SJSA1 (cell line): ENCODE measurements around the gene CCDC71L. TPM values are rescaled to one million over a fixed set of nuclear protein-coding genes. Genes with fewer than 3 reads are reported as not detected.
"Not testable (repeated sequence)": the region's sequence is repeated elsewhere in the genome, so short reads cannot be mapped to it uniquely, and the experiment has no call there.

Experiments
- DNase-seq, 2 experiments: peaks; one replicate each; pipeline ENCODE4 v3.0.0-alpha.2; 2015 to 2020; ENCODE audit warnings: low spot score in 2 of 2, low read depth in 1 of 2
- H3K27ac ChIP-seq: fragments of 250-450 bp; sonication (Bioruptor Pico); 2 replicates; pipeline ENCODE4 v1.5.1; 2020; ENCODE audit warnings: mild to moderate bottlenecking, moderate library complexity
- H3K27me3 ChIP-seq: fragments of 250-450 bp; sonication (Bioruptor Pico); replicated peaks from 2 replicates; pipeline ENCODE4 v1.5.1; 2020; ENCODE audit warnings: mild to moderate bottlenecking, moderate library complexity
- H3K36me3 ChIP-seq: fragments of 250-450 bp; sonication (Bioruptor Pico); 2 replicates; pipeline ENCODE4 v1.5.1; 2020; ENCODE audit warnings: mild to moderate bottlenecking
- H3K4me1 ChIP-seq: fragments of 250-450 bp; sonication (Bioruptor Pico); replicated peaks from 2 replicates; pipeline ENCODE4 v1.6.1; 2021; ENCODE audit warnings: mild to moderate bottlenecking
- H3K4me3 ChIP-seq: fragments of 250-450 bp; sonication (Bioruptor Pico); 2 replicates; pipeline ENCODE4 v1.5.1; 2020; ENCODE audit warnings: mild to moderate bottlenecking
- H3K9me3 ChIP-seq: fragments of 250-450 bp; sonication (Bioruptor Pico); replicated peaks from 2 replicates; pipeline ENCODE4 v1.5.1; 2020; ENCODE audit warnings: mild to moderate bottlenecking
- total RNA-seq: library from RNA; depleted of rRNA; stranded (reverse); fragments of >200 nt; shearing (Covaris generic); gene quantifications from 2 replicates; pipeline ENCODE4 v1.2.3, GENCODE V29; 2014

Gene CCDC71L
- total RNA-seq, 1 experiment from 2014 or later, result 38.7 TPM

- DNase-seq, H3K4me1 ChIP-seq, H3K9me3 ChIP-seq, H3K27me3 ChIP-seq, H3K4me3 ChIP-seq, H3K27ac ChIP-seq, H3K36me3 ChIP-seq: not testable (repeated sequence)
These were observed 11.0 kb upstream of the CCDC71L start for GRCh38 chr7:106671930-106672329.

- DNase-seq, result no peak
- Histone ChIP-seq H3K4me3 (no peak overlapping the region), H3K27me3 (no peaks in the 10 kb centered on the region), H3K9me3 (no peaks in the 10 kb centered on the region), H3K4me1 (no peaks in the 10 kb centered on the region), H3K27ac (no peak overlapping the region), H3K36me3 (no peaks in the 10 kb centered on the region)
These were observed 10.2 kb upstream of the CCDC71L start for GRCh38 chr7:106671160-106671559.

DNA sequence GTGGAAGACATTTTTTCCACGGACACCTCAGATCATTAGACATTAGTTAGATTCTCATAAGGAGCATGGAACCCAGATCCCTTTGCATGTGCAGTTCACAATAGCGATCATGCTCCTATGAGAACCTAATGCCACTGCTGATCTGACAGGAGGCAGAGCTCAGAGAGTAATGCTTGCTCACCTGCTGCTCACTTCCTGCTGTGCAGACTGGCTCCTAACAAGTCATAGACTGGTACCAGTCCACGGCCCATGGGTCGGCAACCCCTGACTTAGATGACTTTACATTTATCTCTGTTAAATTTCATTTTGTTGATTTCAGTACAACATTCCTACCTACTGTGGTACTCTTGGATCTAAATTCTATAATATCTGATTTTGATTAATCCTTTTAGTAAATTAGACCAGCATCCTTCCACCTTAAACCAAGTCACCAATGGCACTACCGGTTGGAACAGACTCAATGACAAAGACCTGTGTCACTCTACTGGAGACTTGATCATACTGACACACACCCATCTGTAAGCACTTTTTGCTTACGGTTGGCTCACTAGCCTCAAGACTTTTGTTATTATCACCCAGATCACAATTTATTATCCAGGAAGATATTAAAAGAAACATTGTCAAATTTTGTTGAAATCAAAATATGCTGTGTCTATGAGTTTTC is 8.0 kb upstream of the CCDC71L start:
- Histone ChIP-seq H3K4me1 (no peaks in the 10 kb centered on the region), H3K27me3 (no peaks in the 10 kb centered on the region), H3K36me3 (no peaks in the 10 kb centered on the region), H3K4me3 (no peak overlapping the region), H3K27ac (no peak overlapping the region), H3K9me3 (no peaks in the 10 kb centered on the region)
- no peak for DNase-seq

DNA sequence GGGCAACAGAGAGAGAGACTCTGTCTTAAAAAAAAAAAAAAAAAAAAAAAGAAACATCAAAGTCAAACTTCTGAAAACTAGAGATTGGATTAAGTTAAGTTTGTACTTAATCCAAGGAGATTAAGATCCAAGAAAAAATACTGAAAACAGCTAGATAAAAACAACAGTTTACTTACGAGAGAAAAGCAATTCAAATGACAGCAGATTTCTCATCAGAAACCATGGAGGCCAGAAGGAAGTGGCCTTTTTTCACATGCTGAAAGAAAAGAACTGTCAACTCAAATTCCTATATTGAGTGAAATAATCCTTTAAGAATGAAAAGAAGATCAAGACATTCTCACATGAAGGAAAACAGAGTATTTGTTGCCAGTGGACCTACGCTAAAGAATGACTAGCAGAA is 5.4 kb upstream of the CCDC71L start:
- no peaks in the 10 kb centered on the region for H3K9me3 ChIP-seq
- H3K4me1 ChIP-seq, result no peaks in the 10 kb centered on the region
- H3K4me3 ChIP-seq, result no peak overlapping the region
- no peaks in the 10 kb centered on the region for H3K36me3 ChIP-seq
- no peak for DNase-seq
- no peaks in the 10 kb centered on the region for H3K27me3 ChIP-seq
- no peak overlapping the region for H3K27ac ChIP-seq

DNA sequence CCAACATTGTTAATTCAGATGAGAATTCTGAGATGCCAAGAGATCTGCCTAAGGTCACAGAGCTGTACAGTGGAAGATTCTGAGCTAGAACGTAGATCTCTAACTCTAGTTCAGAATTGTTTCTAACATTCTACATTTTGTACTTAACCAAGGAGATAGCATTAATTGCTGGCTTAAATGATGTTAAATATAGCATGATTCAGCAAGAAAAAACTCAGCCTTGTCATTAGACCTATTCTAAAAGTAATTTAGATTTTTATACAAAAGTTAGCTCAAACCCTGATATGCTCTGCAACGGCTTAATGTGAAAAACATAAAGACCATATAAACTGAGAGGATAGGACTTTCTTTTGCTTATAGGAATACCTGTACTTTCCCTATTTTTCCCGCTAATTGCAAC is 3.4 kb upstream of the CCDC71L start:
- peaks cover 13% of the 10 kb centered on the region for H3K36me3 ChIP-seq
- no peak overlapping the region for H3K4me3 ChIP-seq
- DNase-seq, result no peak
- no peaks in the 10 kb centered on the region for H3K4me1 ChIP-seq
- no peaks in the 10 kb centered on the region for H3K9me3 ChIP-seq
- H3K27ac ChIP-seq, result no peak overlapping the region
- no peaks in the 10 kb centered on the region for H3K27me3 ChIP-seq

- Histone ChIP-seq H3K4me1 (peaks cover 22% of the 10 kb centered on the region), H3K9me3 (no peaks in the 10 kb centered on the region), H3K27ac (peak overlapping the region; percentile 86), H3K36me3 (peaks cover 23% of the 10 kb centered on the region), H3K27me3 (no peaks in the 10 kb centered on the region), H3K4me3 (peak overlapping the region; percentile 81)
- DNase-seq, result peak; percentile 83 to 90
These were observed 746 bp downstream of the CCDC71L start for GRCh38 chr7:106659963-106660861.

DNA sequence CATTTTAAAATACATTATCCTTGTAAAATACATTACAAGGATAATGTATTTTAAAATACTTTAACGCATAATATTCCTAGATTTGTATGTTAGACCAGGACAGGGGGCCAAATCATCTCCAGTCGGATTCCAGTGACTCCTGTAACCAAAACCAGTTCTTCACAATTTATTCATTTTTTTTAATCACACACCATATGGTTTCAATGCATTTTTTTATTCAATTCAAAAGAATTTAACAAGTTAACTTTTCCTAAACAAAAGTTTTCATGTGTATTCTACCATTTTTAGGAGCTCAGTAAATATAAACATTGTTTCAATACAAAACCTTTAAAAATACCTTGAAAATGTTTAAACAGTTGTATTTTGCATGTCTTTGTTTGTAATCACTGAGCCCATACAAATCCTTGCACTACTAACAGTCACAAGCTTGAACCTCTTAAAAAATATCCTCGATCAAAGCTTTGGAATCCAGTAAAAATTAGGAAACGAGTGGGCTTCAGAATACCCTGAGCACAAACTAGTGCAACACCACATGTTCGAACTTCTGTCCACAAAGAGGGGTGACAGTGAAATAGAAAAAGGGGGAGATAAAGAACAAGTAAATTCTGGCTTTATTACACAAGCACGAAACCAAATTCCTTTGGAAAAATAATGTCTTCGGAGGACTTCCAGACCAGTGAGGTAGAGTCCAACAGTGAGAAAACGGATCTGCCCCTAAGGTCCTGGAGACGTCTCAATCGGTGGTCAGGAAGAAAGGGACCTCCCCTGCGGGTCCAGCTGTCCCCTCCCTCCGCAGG is 1.6 kb downstream of the CCDC71L start:
- no peaks in the 10 kb centered on the region for H3K27me3 ChIP-seq
- peaks cover 22% of the 10 kb centered on the region for H3K4me1 ChIP-seq
- H3K4me3 ChIP-seq, result peak overlapping the region; percentile 81
- DNase-seq, result no peak
- H3K27ac ChIP-seq, result peak overlapping the region; percentile 86
- no peaks in the 10 kb centered on the region for H3K9me3 ChIP-seq
- peaks cover 23% of the 10 kb centered on the region for H3K36me3 ChIP-seq

DNA sequence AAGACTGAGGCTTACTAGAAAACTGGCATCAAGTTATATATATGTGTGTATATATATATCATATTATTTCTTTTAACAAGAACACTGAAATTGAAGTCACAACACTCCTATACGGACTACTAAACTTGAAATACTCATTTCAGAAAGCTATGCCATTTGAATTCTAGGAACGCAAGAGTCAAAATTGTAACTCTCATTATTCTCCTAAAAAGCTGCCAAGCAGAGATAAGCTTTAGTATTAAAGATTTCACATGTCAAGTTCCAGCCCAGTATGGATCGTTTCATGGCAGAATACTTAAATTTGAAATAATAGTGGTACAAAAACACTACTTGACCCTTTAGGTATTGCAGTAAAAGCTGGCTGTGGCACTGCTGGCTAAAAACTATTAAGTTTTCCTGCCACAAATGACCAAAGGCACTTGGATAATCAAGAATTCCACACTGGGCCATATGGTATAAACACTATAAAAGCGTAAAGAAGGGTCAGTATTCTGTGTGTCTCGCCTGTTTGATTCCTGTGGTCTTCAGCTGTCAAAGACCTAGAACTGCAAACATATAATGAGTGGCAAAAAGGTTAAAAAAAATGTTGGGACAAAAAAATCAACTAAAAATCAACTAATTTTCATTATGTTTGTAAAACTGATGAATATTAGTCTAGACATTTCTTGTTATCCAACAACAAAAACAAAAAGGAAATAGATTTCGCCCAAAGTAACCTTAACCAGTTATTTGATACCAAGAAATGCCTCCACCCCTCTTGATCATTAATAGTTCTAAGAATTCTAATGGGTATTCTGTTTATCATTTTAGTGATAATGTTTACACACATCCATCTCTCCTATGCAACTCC is 2.4 kb downstream of the CCDC71L start:
- no peaks in the 10 kb centered on the region for H3K9me3 ChIP-seq
- H3K27ac ChIP-seq, result peak overlapping the region; percentile 86
- peaks cover 23% of the 10 kb centered on the region for H3K36me3 ChIP-seq
- no peak for DNase-seq
- peaks cover 22% of the 10 kb centered on the region for H3K4me1 ChIP-seq
- H3K4me3 ChIP-seq, result peak overlapping the region; percentile 81
- H3K27me3 ChIP-seq, result no peaks in the 10 kb centered on the region

DNA sequence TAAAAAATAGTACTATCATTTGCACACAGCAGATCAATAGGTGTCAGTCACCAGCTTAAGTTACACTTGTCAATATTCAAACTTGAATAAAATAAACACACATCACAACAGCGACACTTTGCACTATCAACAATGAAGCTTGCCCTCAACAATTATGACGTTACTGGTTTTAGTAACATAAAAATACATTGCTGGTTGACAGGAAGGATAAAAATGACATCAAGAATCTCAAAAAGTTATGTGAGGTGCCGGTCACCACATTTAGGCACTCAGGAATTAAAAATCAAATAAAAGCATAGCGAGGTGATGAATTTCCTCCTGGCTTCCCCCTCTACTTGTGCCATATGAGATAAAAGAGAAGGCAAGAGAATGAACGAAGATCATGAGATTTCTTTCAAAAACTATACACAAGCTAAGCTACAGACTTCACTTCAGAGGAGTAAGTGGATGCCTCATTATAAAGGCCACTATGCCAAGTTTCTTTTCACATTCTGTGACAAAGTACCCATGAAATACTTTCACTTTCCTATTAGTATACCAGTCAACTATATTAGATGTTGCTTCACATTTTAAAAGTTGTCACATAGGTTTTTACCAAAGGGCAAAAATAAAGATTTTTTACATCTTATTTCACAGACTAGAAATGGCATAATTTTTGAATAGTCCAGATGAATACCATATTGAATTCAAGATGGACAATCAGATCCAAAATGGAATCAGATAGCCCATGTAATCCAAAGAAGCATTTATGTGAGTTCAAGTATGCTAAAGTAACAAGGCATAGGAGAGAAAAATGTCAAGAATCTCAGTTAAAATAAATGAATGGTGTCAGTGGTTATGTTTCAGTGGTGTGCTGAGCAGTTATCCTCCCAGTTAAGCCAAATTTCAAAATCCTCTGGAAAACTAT is 3.6 kb downstream of the CCDC71L start:
- H3K4me3 ChIP-seq, result no peak overlapping the region

DNA sequence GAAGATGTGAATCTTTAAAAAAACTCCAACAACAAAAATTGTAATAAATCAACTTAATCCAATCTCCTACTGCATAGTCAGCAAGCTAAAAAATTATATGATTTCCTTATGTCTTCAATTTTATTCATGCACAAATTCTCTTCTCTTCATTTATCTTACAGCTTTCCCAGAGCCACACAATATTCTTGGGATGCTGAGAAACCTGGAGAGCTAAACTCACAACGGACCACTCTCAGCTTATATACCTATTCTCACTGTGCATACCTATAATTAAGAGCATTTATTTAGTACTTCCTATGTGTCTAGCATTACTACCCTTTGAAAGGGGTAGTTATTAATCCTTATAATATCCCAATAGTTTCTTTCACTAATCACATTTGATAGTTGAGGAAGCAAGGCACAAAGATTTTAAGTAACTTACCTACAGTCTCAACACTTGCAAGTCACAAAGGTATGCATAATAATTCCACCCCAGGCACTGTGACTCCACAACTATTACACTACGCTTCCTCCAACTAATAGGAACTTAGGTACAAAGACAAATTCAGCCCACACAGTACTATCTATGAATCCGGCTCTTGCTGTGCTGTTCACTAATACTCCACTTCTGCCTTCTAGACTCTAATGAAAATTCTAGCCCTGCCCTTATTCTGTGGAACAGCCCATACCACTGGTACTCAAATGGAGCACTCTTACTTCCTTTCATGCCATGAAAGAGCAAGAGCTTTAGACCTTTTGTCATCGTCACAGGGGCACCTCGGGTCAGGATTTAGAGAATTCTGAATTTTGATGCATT is 5.1 kb downstream of the CCDC71L start:
- peaks cover 32% of the 10 kb centered on the region for H3K4me1 ChIP-seq
- no peak overlapping the region for H3K27ac ChIP-seq
- no peaks in the 10 kb centered on the region for H3K27me3 ChIP-seq
- no peaks in the 10 kb centered on the region for H3K9me3 ChIP-seq
- peaks cover 23% of the 10 kb centered on the region for H3K36me3 ChIP-seq
- H3K4me3 ChIP-seq, result no peak overlapping the region
- no peak for DNase-seq

More for the DNA sequence above, 3.6 kb downstream of the CCDC71L start:
- Histone ChIP-seq H3K9me3 (no peaks in the 10 kb centered on the region), H3K36me3 (peaks cover 23% of the 10 kb centered on the region), H3K27ac (peak overlapping the region; percentile 32), H3K4me1 (peaks cover 22% of the 10 kb centered on the region), H3K27me3 (no peaks in the 10 kb centered on the region)
- peak in 1 of 2 experiments; percentile 52 for DNase-seq

DNA sequence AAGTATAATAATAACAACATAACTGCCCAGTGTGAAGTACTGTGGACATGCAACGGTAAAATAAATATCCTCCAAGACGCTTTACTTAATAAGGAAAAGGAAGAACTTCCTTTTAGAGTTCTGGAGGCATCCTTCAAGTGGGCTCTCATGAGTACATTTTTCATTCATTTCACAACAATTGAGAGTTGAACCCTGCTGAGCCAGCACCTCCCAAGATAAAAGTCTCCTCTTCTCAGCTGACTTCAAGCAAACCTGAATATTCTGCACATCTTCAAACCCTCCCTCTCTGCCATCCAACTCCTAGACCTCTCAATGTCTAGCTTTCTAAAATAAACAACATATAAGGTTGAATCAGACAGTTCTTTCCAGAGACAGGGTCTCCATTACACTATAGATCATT is 7.5 kb downstream of the CCDC71L start:
- no peaks in the 10 kb centered on the region for H3K27me3 ChIP-seq
- H3K4me1 ChIP-seq, result peaks cover 26% of the 10 kb centered on the region
- no peak overlapping the region for H3K4me3 ChIP-seq
- H3K36me3 ChIP-seq, result peaks cover 2% of the 10 kb centered on the region; the same call in 1 of the 2 replicates
- H3K27ac ChIP-seq, result no peak overlapping the region
- DNase-seq, result no peak
- H3K9me3 ChIP-seq, result no peaks in the 10 kb centered on the region

GRCh38 chr7:106652909-106653308 is 8.0 kb downstream of the CCDC71L start:
- Histone ChIP-seq H3K27me3 (no peaks in the 10 kb centered on the region), H3K27ac (no peak overlapping the region), H3K4me3 (no peak overlapping the region), H3K9me3 (no peaks in the 10 kb centered on the region), H3K36me3 (no peaks in the 10 kb centered on the region; the same call in 1 of the 2 replicates), H3K4me1 (peaks cover 22% of the 10 kb centered on the region)
- no peak for DNase-seq
